ENCODE results near the gene MAGI1.

- TF ChIP-seq ETV6 (CRISPR knock-in tag; IDR thresholded peaks at IDR 0.05) = no peak
- TF ChIP-seq ZNF263 (CRISPR knock-in tag; IDR thresholded peaks at IDR 0.05; ENCODE audit: low read depth) = no peak
- TF ChIP-seq ELF4 (CRISPR knock-in tag; IDR thresholded peaks at IDR 0.05; ENCODE audit: low read depth) = no peak
- no peak for TF ChIP-seq STAT6 (CRISPR knock-in tag; conservative IDR thresholded peaks at IDR 0.05; ENCODE audit: low read depth)
- TF ChIP-seq, protein P1, sequence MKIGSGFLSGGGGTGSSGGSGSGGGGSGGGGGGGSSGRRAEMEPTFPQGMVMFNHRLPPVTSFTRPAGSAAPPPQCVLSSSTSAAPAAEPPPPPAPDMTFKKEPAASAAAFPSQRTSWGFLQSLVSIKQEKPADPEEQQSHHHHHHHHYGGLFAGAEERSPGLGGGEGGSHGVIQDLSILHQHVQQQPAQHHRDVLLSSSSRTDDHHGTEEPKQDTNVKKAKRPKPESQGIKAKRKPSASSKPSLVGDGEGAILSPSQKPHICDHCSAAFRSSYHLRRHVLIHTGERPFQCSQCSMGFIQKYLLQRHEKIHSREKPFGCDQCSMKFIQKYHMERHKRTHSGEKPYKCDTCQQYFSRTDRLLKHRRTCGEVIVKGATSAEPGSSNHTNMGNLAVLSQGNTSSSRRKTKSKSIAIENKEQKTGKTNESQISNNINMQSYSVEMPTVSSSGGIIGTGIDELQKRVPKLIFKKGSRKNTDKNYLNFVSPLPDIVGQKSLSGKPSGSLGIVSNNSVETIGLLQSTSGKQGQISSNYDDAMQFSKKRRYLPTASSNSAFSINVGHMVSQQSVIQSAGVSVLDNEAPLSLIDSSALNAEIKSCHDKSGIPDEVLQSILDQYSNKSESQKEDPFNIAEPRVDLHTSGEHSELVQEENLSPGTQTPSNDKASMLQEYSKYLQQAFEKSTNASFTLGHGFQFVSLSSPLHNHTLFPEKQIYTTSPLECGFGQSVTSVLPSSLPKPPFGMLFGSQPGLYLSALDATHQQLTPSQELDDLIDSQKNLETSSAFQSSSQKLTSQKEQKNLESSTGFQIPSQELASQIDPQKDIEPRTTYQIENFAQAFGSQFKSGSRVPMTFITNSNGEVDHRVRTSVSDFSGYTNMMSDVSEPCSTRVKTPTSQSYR (CRISPR knock-in tag; IDR thresholded peaks at IDR 0.05) = no peak
- no peak for TF ChIP-seq CTCF (IDR thresholded peaks at IDR 0.05)
- no peak for TF ChIP-seq JUN (CRISPR knock-in tag; IDR thresholded peaks at IDR 0.05)
- TF ChIP-seq, protein P2, sequence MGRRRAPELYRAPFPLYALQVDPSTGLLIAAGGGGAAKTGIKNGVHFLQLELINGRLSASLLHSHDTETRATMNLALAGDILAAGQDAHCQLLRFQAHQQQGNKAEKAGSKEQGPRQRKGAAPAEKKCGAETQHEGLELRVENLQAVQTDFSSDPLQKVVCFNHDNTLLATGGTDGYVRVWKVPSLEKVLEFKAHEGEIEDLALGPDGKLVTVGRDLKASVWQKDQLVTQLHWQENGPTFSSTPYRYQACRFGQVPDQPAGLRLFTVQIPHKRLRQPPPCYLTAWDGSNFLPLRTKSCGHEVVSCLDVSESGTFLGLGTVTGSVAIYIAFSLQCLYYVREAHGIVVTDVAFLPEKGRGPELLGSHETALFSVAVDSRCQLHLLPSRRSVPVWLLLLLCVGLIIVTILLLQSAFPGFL (CRISPR knock-in tag; IDR thresholded peaks at IDR 0.05; ENCODE audit: borderline replicate concordance) = no peak
- TF ChIP-seq TCF7 (CRISPR knock-in tag; IDR thresholded peaks at IDR 0.05; ENCODE audit: low read depth) = no peak
- TF ChIP-seq E2F1 (CRISPR knock-in tag; IDR thresholded peaks at IDR 0.05) = no peak
- TF ChIP-seq NR3C1 (CRISPR knock-in tag; conservative IDR thresholded peaks at IDR 0.05; ENCODE audit: low read depth) = no peak
- no peak for TF ChIP-seq NR1H2 (CRISPR knock-in tag; IDR thresholded peaks at IDR 0.05)
- TF ChIP-seq, protein P3, sequence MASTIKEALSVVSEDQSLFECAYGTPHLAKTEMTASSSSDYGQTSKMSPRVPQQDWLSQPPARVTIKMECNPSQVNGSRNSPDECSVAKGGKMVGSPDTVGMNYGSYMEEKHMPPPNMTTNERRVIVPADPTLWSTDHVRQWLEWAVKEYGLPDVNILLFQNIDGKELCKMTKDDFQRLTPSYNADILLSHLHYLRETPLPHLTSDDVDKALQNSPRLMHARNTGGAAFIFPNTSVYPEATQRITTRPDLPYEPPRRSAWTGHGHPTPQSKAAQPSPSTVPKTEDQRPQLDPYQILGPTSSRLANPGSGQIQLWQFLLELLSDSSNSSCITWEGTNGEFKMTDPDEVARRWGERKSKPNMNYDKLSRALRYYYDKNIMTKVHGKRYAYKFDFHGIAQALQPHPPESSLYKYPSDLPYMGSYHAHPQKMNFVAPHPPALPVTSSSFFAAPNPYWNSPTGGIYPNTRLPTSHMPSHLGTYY (CRISPR knock-in tag; IDR thresholded peaks at IDR 0.05) = no peak
Measured at GRCh38 chr3:65788461-65788860, 250.3 kb downstream of the MAGI1 start.

Measured in WTC11 (cell line).